ENCODE data around the gene NOSIP.

DNA sequence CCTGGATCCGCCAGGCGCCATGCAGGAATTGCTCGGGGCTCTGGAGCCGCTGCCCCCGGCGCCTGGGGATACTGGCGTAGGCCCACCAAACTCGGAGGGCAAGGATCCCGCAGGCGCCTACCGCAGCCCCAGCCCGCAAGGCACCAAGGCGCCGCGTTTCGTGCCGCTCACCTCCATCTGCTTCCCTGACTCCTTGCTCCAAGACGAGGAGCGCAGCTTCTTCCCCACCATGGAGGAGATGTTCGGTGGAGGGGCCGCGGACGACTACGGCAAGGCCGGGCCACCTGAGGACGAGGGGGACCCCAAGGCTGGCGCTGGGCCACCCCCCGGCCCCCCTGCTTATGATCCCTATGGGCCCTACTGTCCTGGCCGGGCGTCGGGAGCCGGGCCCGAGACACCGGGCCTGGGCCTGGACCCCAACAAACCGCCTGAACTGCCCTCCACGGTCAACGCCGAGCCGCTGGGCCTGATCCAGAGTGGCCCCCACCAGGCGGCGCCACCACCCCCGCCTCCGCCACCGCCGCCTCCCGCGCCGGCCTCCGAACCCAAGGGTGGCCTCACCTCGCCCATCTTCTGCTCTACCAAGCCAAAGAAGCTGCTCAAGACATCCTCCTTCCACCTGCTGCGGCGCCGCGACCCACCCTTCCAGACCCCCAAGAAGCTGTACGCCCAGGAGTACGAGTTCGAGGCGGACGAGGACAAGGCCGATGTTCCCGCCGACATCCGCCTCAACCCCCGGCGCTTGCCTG, 16.8 kb upstream of the NOSIP start:
- TF ChIP-seq, protein P1, sequence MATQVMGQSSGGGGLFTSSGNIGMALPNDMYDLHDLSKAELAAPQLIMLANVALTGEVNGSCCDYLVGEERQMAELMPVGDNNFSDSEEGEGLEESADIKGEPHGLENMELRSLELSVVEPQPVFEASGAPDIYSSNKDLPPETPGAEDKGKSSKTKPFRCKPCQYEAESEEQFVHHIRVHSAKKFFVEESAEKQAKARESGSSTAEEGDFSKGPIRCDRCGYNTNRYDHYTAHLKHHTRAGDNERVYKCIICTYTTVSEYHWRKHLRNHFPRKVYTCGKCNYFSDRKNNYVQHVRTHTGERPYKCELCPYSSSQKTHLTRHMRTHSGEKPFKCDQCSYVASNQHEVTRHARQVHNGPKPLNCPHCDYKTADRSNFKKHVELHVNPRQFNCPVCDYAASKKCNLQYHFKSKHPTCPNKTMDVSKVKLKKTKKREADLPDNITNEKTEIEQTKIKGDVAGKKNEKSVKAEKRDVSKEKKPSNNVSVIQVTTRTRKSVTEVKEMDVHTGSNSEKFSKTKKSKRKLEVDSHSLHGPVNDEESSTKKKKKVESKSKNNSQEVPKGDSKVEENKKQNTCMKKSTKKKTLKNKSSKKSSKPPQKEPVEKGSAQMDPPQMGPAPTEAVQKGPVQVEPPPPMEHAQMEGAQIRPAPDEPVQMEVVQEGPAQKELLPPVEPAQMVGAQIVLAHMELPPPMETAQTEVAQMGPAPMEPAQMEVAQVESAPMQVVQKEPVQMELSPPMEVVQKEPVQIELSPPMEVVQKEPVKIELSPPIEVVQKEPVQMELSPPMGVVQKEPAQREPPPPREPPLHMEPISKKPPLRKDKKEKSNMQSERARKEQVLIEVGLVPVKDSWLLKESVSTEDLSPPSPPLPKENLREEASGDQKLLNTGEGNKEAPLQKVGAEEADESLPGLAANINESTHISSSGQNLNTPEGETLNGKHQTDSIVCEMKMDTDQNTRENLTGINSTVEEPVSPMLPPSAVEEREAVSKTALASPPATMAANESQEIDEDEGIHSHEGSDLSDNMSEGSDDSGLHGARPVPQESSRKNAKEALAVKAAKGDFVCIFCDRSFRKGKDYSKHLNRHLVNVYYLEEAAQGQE (IDR thresholded peaks at IDR 0.05; ENCODE audit: insufficient replicate concordance, low read depth): no peak
- TF ChIP-seq, protein P2, sequence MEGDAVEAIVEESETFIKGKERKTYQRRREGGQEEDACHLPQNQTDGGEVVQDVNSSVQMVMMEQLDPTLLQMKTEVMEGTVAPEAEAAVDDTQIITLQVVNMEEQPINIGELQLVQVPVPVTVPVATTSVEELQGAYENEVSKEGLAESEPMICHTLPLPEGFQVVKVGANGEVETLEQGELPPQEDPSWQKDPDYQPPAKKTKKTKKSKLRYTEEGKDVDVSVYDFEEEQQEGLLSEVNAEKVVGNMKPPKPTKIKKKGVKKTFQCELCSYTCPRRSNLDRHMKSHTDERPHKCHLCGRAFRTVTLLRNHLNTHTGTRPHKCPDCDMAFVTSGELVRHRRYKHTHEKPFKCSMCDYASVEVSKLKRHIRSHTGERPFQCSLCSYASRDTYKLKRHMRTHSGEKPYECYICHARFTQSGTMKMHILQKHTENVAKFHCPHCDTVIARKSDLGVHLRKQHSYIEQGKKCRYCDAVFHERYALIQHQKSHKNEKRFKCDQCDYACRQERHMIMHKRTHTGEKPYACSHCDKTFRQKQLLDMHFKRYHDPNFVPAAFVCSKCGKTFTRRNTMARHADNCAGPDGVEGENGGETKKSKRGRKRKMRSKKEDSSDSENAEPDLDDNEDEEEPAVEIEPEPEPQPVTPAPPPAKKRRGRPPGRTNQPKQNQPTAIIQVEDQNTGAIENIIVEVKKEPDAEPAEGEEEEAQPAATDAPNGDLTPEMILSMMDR (IDR thresholded peaks at IDR 0.05; ENCODE audit: insufficient read depth, low read length): no peak
- TF ChIP-seq POLR2AphosphoS5 (IDR thresholded peaks at IDR 0.05; ENCODE audit: low read depth) (0 out of 2 replicates have a peak, but pooled peaks have one; percentile 28), SPI1 (IDR thresholded peaks at IDR 0.05; ENCODE audit: borderline replicate concordance, low read depth) (no peak), GABPA (IDR thresholded peaks at IDR 0.05; ENCODE audit: low read depth) (no peak)
